AG10803 (cell line): ENCODE data around the gene OR2B2.

ENCODE experiments used
- DNase-seq: peaks from one replicate; pipeline ENCODE4 v3.0.0; 2010; ENCODE audit warnings: low read depth
- H3K4me3 ChIP-seq: 2 replicates; pipeline ENCODE4 v1.5.1; 2011; ENCODE audit warnings: mild to moderate bottlenecking, low read length, control low read depth
- CTCF ChIP-seq: conservative IDR thresholded peaks from 2 replicates; pipeline ENCODE4 v1.5.1; 2011; ENCODE audit warnings: mild to moderate bottlenecking, low read length, control low read depth, inconsistent platforms

OR2B2 gene

GRCh38 chr6:27897580-27898206 lies 14.5 kb downstream of the OR2B2 start:
- no peak for DNase-seq
- H3K4me3 ChIP-seq = no peak overlapping the region
- TF ChIP-seq CTCF = no peak

GRCh38 chr6:27896398-27896796 lies 15.8 kb downstream of the OR2B2 start:
- H3K4me3 ChIP-seq = no peak overlapping the region
- DNase-seq = no peak
- no peak for TF ChIP-seq CTCF

GRCh38 chr6:27894839-27895762 lies 17.1 kb downstream of the OR2B2 start:
- H3K4me3 ChIP-seq = peak overlapping the region; percentile 79
- TF ChIP-seq CTCF = peak; percentile 93

GRCh38 chr6:27893836-27894807 lies 18.1 kb downstream of the OR2B2 start:
- TF ChIP-seq CTCF = no peak
- peak; percentile 94 for DNase-seq
- H3K4me3 ChIP-seq = peak overlapping the region; percentile 79

More at GRCh38 chr6:27894839-27895762, 17.1 kb downstream of the OR2B2 start:
- peak; percentile 82 for DNase-seq

GRCh38 chr6:27893059-27893835 lies 18.9 kb downstream of the OR2B2 start:
- peak overlapping the region; percentile 79 for H3K4me3 ChIP-seq
- DNase-seq = peak; percentile 97
- no peak for TF ChIP-seq CTCF

GRCh38 chr6:27892649-27893058 lies 19.5 kb downstream of the OR2B2 start:
- no peak for DNase-seq
- H3K4me3 ChIP-seq = peak overlapping the region; percentile 79
- no peak for TF ChIP-seq CTCF
